Smooth muscle cell (in vitro differentiated cells): ENCODE data around the gene PHB1. TPM values are rescaled to one million over a fixed set of nuclear protein-coding genes. Genes with fewer than 3 reads are reported as not detected.

Source experiments
- DNase-seq: peaks from one replicate; lab custom pipeline; 2025; ENCODE audit not compliant: unreplicated experiment; lab: John Stamatoyannopoulos, UW
- H2AFZ ChIP-seq: fragments of 200-600 bp; sonication (generic); 2 replicates; pipeline ENCODE4 v1.6.0; 2016; ENCODE audit warnings: antibody characterized with exemption, low read depth, mild to moderate bottlenecking
- H3F3A ChIP-seq: fragments of 200-600 bp; sonication (generic); 2 replicates; pipeline ENCODE4 v1.6.0; 2017; ENCODE audit warnings: antibody characterized with exemption, low read depth
- H3K27ac ChIP-seq: fragments of 200-600 bp; sonication (generic); 2 replicates; pipeline ENCODE4 v1.5.1; 2016; ENCODE audit warnings: low read depth, mild to moderate bottlenecking
- H3K27me3 ChIP-seq: fragments of 200-600 bp; sonication (generic); 2 replicates; pipeline ENCODE4 v1.6.1; 2016; ENCODE audit warnings: low read depth, mild to moderate bottlenecking
- H3K36me3 ChIP-seq: fragments of 200-600 bp; sonication (generic); 2 replicates; pipeline ENCODE4 v1.5.1; 2016; ENCODE audit warnings: low read depth
- H3K4me1 ChIP-seq: fragments of 200-600 bp; sonication (generic); 2 replicates; pipeline ENCODE4 v1.5.1; 2016; ENCODE audit warnings: low read depth
- H3K4me2 ChIP-seq: fragments of 200-600 bp; sonication (generic); 2 replicates; pipeline ENCODE4 v1.6.0; 2016; ENCODE audit warnings: mild to moderate bottlenecking
- H3K4me3 ChIP-seq: fragments of 200-600 bp; sonication (generic); 2 replicates; pipeline ENCODE4 v1.5.1; 2016; ENCODE audit warnings: mild to moderate bottlenecking
- H3K79me2 ChIP-seq: fragments of 200-600 bp; sonication (generic); 2 replicates; pipeline ENCODE4 v1.6.0; 2016; ENCODE audit warnings: low read depth, mild to moderate bottlenecking
- H3K9ac ChIP-seq: fragments of 200-600 bp; sonication (generic); 2 replicates; pipeline ENCODE4 v1.6.0; 2016; ENCODE audit warnings: low read depth
- H3K9me3 ChIP-seq: fragments of 200-600 bp; sonication (generic); replicated peaks from 2 replicates; pipeline ENCODE4 v1.5.1; 2016; ENCODE audit warnings: low read depth
- H4K20me1 ChIP-seq: fragments of 200-600 bp; sonication (generic); 2 replicates; pipeline ENCODE4 v1.6.0; 2016; ENCODE audit warnings: low read depth
- CTCF ChIP-seq: fragments of 200-600 bp; sonication (generic); IDR thresholded peaks from 2 replicates; pipeline ENCODE4 v1.5.1; 2017; ENCODE audit warnings: borderline replicate concordance, mild to moderate bottlenecking, antibody characterized with exemption; ENCODE audit not compliant: insufficient read depth, poor library complexity, severe bottlenecking
- WGBS: methylation state at CpG from one replicate; pipeline ENCODE4 v1.1.7; 2016; ENCODE audit warnings: low lambda C conversion rate; 5-methylcytosine and 5-hydroxymethylcytosine counted together
- polyA plus RNA-seq: library from polyadenylated mRNA; unstranded; fragments of >200 nt; fragmentation: Nextera tagmentation; extraction: Ambion mirVana; gene quantifications from 2 replicates; pipeline ENCODE4 v1.2.1, GENCODE V29; 2016
- total RNA-seq: library from RNA; depleted of rRNA; stranded (reverse); fragments of >200 nt; gene quantifications from 2 replicates; pipeline ENCODE4 v1.2.3, GENCODE V29; 2014

PHB1 gene
- total and polyA plus RNA-seq, 2 experiments from 2014 or later: 90.1 to 184 TPM

GRCh38 chr17:49406421-49407061 is 8.1 kb downstream of the PHB1 start:
- Histone ChIP-seq H3K9me3 (no peaks in the 10 kb centered on the region), H3K4me1 (no peaks in the 10 kb centered on the region), H3K27me3 (no peaks in the 10 kb centered on the region), H3K4me2 (no peak overlapping the region), H3K36me3 (peaks cover 12% of the 10 kb centered on the region), H3F3A (no peaks in the 10 kb centered on the region), H2AFZ (no peak overlapping the region), H3K9ac (no peak overlapping the region), H4K20me1 (no peaks in the 10 kb centered on the region), H3K27ac (no peak overlapping the region), H3K79me2 (no peaks in the 10 kb centered on the region), H3K4me3 (no peak overlapping the region)
- TF ChIP-seq CTCF: no peak
- DNase-seq: no peak
- 99% methylated on average over 9 of the region's 9 CpGs for WGBS

- Histone ChIP-seq H3K36me3 (peaks cover 12% of the 10 kb centered on the region), H3K4me1 (no peaks in the 10 kb centered on the region), H3K9ac (no peak overlapping the region), H3K79me2 (no peaks in the 10 kb centered on the region), H3K4me2 (no peak overlapping the region), H3K27ac (no peak overlapping the region), H4K20me1 (no peaks in the 10 kb centered on the region), H3K4me3 (no peak overlapping the region), H2AFZ (no peak overlapping the region), H3K9me3 (no peaks in the 10 kb centered on the region), H3F3A (no peaks in the 10 kb centered on the region), H3K27me3 (no peaks in the 10 kb centered on the region)
- no peak for TF ChIP-seq CTCF
- 96% methylated on average over 14 of the region's 14 CpGs for WGBS
- DNase-seq: no peak
Measured at GRCh38 chr17:49404906-49405305, 9.8 kb downstream of the PHB1 start.

- H2AFZ ChIP-seq: no peak overlapping the region
- no peak overlapping the region for H3K4me2 ChIP-seq
- H3K9ac ChIP-seq: no peak overlapping the region
- no peaks in the 10 kb centered on the region for H3K79me2 ChIP-seq
- H3K4me3 ChIP-seq: no peak overlapping the region
- DNase-seq: no peak
- no peaks in the 10 kb centered on the region for H3F3A ChIP-seq
- no peak for TF ChIP-seq CTCF
- no peaks in the 10 kb centered on the region for H4K20me1 ChIP-seq
- peaks cover 12% of the 10 kb centered on the region for H3K36me3 ChIP-seq
- H3K9me3 ChIP-seq: no peaks in the 10 kb centered on the region
- H3K27me3 ChIP-seq: no peaks in the 10 kb centered on the region
- H3K27ac ChIP-seq: no peak overlapping the region
- 94% methylated on average over 12 of the region's 12 CpGs for WGBS
- H3K4me1 ChIP-seq: no peaks in the 10 kb centered on the region
Measured at GRCh38 chr17:49404361-49404760, 10.3 kb downstream of the PHB1 start.
